Measurements from ENCODE around the gene RAB15.

RAB15 gene

GRCh38 chr14:64987438-64987767, 15.3 kb upstream of the RAB15 start:
- FAIRE-seq: no peak

GRCh38 chr14:64986648-64987437, 14.7 kb upstream of the RAB15 start, which contains the start of gene FNTB:
Gene FNTB (plus strand): TSS chr14:64986895. CDS start chr14:64986954, 59 bp downstream.
- FAIRE-seq: peak; percentile 87

GRCh38 chr14:64983439-64984310, 11.5 kb upstream of the RAB15 start:
- peak; percentile 95 for FAIRE-seq

GRCh38 chr14:64979336-64980074, 7.4 kb upstream of the RAB15 start:
- no peak for FAIRE-seq

- no peak for FAIRE-seq
Observed at GRCh38 chr14:64974563-64974962, 2.4 kb upstream of the RAB15 start.

GRCh38 chr14:64973826-64974225, 1.7 kb upstream of the RAB15 start:
- FAIRE-seq: no peak

- no peak for FAIRE-seq
Observed at GRCh38 chr14:64973026-64973442, 898 bp upstream of the RAB15 start.

GRCh38 chr14:64971491-64971942, 619 bp downstream of the RAB15 start:
- FAIRE-seq: no peak

- no peak for FAIRE-seq
Observed at GRCh38 chr14:64970776-64971477, 1.2 kb downstream of the RAB15 start.

GRCh38 chr14:64970041-64970440, 2.1 kb downstream of the RAB15 start:
- no peak for FAIRE-seq

GRCh38 chr14:64968651-64969050, 3.5 kb downstream of the RAB15 start:
- no peak for FAIRE-seq

- no peak for FAIRE-seq
Observed at GRCh38 chr14:64968167-64968566, 4.0 kb downstream of the RAB15 start.

GRCh38 chr14:64966976-64967375, 5.2 kb downstream of the RAB15 start:
- no peak for FAIRE-seq

- no peak for FAIRE-seq
Observed at GRCh38 chr14:64965356-64966000, 6.7 kb downstream of the RAB15 start.

GRCh38 chr14:64963611-64964010, 8.5 kb downstream of the RAB15 start:
- FAIRE-seq: no peak

- FAIRE-seq: no peak
Observed at GRCh38 chr14:64960762-64961276, 11.3 kb downstream of the RAB15 start.

- FAIRE-seq: no peak
Observed at GRCh38 chr14:64958743-64959142, 13.4 kb downstream of the RAB15 start.

- no peak for FAIRE-seq
Observed at GRCh38 chr14:64958201-64958600, 13.9 kb downstream of the RAB15 start.

GRCh38 chr14:64956697-64957406, 15.3 kb downstream of the RAB15 start:
- FAIRE-seq: no peak

GRCh38 chr14:64955297-64955696, 16.8 kb downstream of the RAB15 start:
- no peak for FAIRE-seq
